A549 (cell line): ENCODE data around the gene NR5A2.

Experiments
- BHLHE40 ChIP-seq: IDR thresholded peaks from 2 replicates; pipeline ENCODE4 v1.6.1; 2012; ENCODE audit warnings: low read depth, low read length, inconsistent platforms
- CEBPB ChIP-seq, 2 experiments: fragments of >200 bp in 1 of 2; sonication (Bioruptor Twin) in 1 of 2; formaldehyde crosslinking in 1 of 2; IDR thresholded peaks; 2 replicates each; pipeline ENCODE4 v1.6.1; 2012 to 2016
- EP300 ChIP-seq, 2 experiments: fragments of >200 bp; sonication (Bioruptor Twin); formaldehyde crosslinking; IDR thresholded peaks; 2 replicates in 1 of 2; 3 replicates in 1 of 2; pipeline ENCODE4 v1.6.1; 2016 to 2017
- MAFK ChIP-seq: fragments of 450-650 bp; IDR thresholded peaks from 2 replicates; pipeline ENCODE4 v1.6.1; 2014; ENCODE audit not compliant: partially characterized antibody
- POLR2A ChIP-seq: IDR thresholded peaks from 2 replicates; pipeline ENCODE4 v1.6.1; 2012; ENCODE audit warnings: mild to moderate bottlenecking, low read length
- SREBF2 ChIP-seq: fragments of 450-650 bp; IDR thresholded peaks from 2 replicates; pipeline ENCODE4 v1.6.1; 2014; ENCODE audit warnings: mild to moderate bottlenecking, moderate library complexity
- TP53 ChIP-seq: fragments of 250-450 bp; sonication (Bioruptor Pico); IDR thresholded peaks from 2 replicates; pipeline ENCODE4 v1.5.0; 2021; ENCODE audit warnings: mild to moderate bottlenecking, moderate library complexity
- TF ChIP-seq, protein P1 (sequence below): fragments of >200 bp; sonication (Bioruptor Twin); formaldehyde crosslinking; IDR thresholded peaks from 3 replicates; pipeline ENCODE4 v1.5.1; 2016
- TF ChIP-seq, protein P2 (sequence below): IDR thresholded peaks from 2 replicates; pipeline ENCODE4 v1.6.1; 2012

DNA sequence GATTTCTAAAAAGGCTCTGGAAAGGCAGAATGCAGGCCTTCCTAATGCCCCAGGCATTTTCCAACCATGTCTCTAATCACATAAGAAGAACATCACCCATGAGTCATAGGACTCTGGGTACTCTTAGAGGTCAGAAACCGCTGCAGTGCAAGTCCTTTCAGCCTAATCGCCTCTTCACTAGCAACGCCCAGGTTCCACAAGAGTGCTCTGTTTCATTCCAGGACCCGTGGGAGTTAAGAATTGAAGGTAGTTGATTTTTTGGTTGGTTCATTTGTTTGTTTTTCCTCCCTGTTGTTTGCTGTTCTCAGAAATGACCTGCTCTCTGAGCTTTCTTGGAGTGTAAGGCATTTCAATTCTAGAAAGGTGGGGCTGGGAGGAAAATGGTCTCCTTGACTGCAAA lies 123.2 kb downstream of the NR5A2 start:
- TF ChIP-seq, protein P1, sequence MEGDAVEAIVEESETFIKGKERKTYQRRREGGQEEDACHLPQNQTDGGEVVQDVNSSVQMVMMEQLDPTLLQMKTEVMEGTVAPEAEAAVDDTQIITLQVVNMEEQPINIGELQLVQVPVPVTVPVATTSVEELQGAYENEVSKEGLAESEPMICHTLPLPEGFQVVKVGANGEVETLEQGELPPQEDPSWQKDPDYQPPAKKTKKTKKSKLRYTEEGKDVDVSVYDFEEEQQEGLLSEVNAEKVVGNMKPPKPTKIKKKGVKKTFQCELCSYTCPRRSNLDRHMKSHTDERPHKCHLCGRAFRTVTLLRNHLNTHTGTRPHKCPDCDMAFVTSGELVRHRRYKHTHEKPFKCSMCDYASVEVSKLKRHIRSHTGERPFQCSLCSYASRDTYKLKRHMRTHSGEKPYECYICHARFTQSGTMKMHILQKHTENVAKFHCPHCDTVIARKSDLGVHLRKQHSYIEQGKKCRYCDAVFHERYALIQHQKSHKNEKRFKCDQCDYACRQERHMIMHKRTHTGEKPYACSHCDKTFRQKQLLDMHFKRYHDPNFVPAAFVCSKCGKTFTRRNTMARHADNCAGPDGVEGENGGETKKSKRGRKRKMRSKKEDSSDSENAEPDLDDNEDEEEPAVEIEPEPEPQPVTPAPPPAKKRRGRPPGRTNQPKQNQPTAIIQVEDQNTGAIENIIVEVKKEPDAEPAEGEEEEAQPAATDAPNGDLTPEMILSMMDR, result no peak
- no peak for TF ChIP-seq SREBF2
- no peak for TF ChIP-seq POLR2A
- TF ChIP-seq BHLHE40, result no peak
- TF ChIP-seq EP300 (IDR thresholded peaks at IDR 0.05), result 0 out of 5 replicates have a peak, but pooled peaks of 1 of the 2 experiments have one; percentile 21
- no peak for TF ChIP-seq TP53
- TF ChIP-seq MAFK, result no peak
- TF ChIP-seq, protein P2, sequence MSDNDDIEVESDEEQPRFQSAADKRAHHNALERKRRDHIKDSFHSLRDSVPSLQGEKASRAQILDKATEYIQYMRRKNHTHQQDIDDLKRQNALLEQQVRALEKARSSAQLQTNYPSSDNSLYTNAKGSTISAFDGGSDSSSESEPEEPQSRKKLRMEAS, result peak; percentile 37; the same call in 1 of the 2 replicates
- TF ChIP-seq CEBPB (IDR thresholded peaks at IDR 0.05), result no peak
